HG03439 (cell line): ENCODE data around the gene EPB41.

Source experiments
- ATAC-seq: cut with Tn5 transposase; IDR thresholded peaks from one replicate; pipeline ENCODE4 v1.9.1; 2021; ENCODE audit warnings: mild to moderate bottlenecking, moderate library complexity; ENCODE audit not compliant: unreplicated experiment

Gene EPB41

GRCh38 chr1:28890836-28891235 lies 23.5 kb upstream of the EPB41 start:
- no peak for ATAC-seq

- no peak for ATAC-seq
These were observed 23.1 kb upstream of the EPB41 start for GRCh38 chr1:28891256-28891655.

- ATAC-seq = no peak
These were observed 20.8 kb upstream of the EPB41 start for GRCh38 chr1:28893403-28894102.

- no peak for ATAC-seq
These were observed 19.6 kb upstream of the EPB41 start for GRCh38 chr1:28894785-28895184.

GRCh38 chr1:28895896-28896608 lies 18.3 kb upstream of the EPB41 start:
- no peak for ATAC-seq

- ATAC-seq = no peak
These were observed 17.8 kb upstream of the EPB41 start for GRCh38 chr1:28896609-28896986.

GRCh38 chr1:28897789-28898188 lies 16.6 kb upstream of the EPB41 start:
- ATAC-seq = no peak

- ATAC-seq = no peak
These were observed 15.9 kb upstream of the EPB41 start for GRCh38 chr1:28898405-28898881.

GRCh38 chr1:28899267-28899666 lies 15.1 kb upstream of the EPB41 start:
- no peak for ATAC-seq

GRCh38 chr1:28900562-28900961 lies 13.8 kb upstream of the EPB41 start:
- ATAC-seq = no peak

GRCh38 chr1:28902738-28903137 lies 11.6 kb upstream of the EPB41 start:
- no peak for ATAC-seq

- no peak for ATAC-seq
These were observed 8.3 kb upstream of the EPB41 start for GRCh38 chr1:28905921-28906666.

GRCh38 chr1:28909198-28909597 lies 5.2 kb upstream of the EPB41 start:
- no peak for ATAC-seq

- ATAC-seq = no peak
These were observed 3.8 kb upstream of the EPB41 start for GRCh38 chr1:28910379-28911115.

GRCh38 chr1:28913786-28914227 lies 562 bp upstream of the EPB41 start:
- ATAC-seq = no peak

- ATAC-seq = no peak
These were observed 894 bp downstream of the EPB41 start for GRCh38 chr1:28915031-28915895.

GRCh38 chr1:28917757-28918118 lies 3.4 kb downstream of the EPB41 start:
- ATAC-seq = no peak

- ATAC-seq = no peak
These were observed 7.0 kb downstream of the EPB41 start for GRCh38 chr1:28921286-28921869.

GRCh38 chr1:28925350-28925891 lies 11.1 kb downstream of the EPB41 start:
- no peak for ATAC-seq
